DND-41 (cell line): Measurements from ENCODE around the gene WHRN.

Experiments
- ATAC-seq: fragments of 200-7000 bp; cut with Tn5 transposase; 3 replicates; pipeline ENCODE4 v1.9.1; 2021; ENCODE audit warnings: low read depth; ENCODE audit not compliant: insufficient read depth
- DNase-seq: peaks from one replicate; pipeline ENCODE4 v3.0.0-alpha.2; 2020
- H2AFZ ChIP-seq: 2 replicates; pipeline ENCODE4 v1.6.0; 2012; ENCODE audit warnings: low read depth, low read length
- H3K27ac ChIP-seq: 2 replicates; pipeline ENCODE4 v1.5.1; 2012; ENCODE audit warnings: low read length, inconsistent platforms
- H3K27me3 ChIP-seq: fragments of 200-600 bp; sonication (generic); 2 replicates; pipeline ENCODE4 v1.6.0; 2012; ENCODE audit warnings: low read length, mild to moderate bottlenecking, inconsistent platforms; ENCODE audit not compliant: insufficient read depth, poor library complexity
- H3K36me3 ChIP-seq: 2 replicates; pipeline ENCODE4 v1.5.1; 2012; ENCODE audit warnings: low read length, inconsistent platforms; ENCODE audit not compliant: insufficient read depth
- H3K4me1 ChIP-seq: 2 replicates; pipeline ENCODE4 v1.5.1; 2012; ENCODE audit warnings: mild to moderate bottlenecking, low read length; ENCODE audit not compliant: insufficient read depth
- H3K4me2 ChIP-seq: 2 replicates; pipeline ENCODE4 v1.6.0; 2012; ENCODE audit warnings: mild to moderate bottlenecking, moderate library complexity, low read length, inconsistent platforms; ENCODE audit not compliant: insufficient read depth
- H3K4me3 ChIP-seq, 2 experiments: fragments of 200-600 bp in 1 of 2; shearing (Covaris generic) in 1 of 2; 2 replicates each; pipeline ENCODE4 v1.5.1; 2012 to 2016; ENCODE audit warnings: inconsistent platforms in 2 of 2, low read length in 2 of 2, mild to moderate bottlenecking in 2 of 2, low read depth in 1 of 2, moderate library complexity in 1 of 2
- H3K79me2 ChIP-seq: 2 replicates; pipeline ENCODE4 v1.6.0; 2012; ENCODE audit warnings: low read length, inconsistent platforms; ENCODE audit not compliant: insufficient read depth
- H3K9ac ChIP-seq: 2 replicates; pipeline ENCODE4 v1.6.0; 2012; ENCODE audit warnings: low read depth, mild to moderate bottlenecking, inconsistent platforms, low read length, moderate library complexity
- H3K9me3 ChIP-seq: 2 replicates; pipeline ENCODE4 v1.5.1; 2012; ENCODE audit warnings: low read length, moderate library complexity, mild to moderate bottlenecking, inconsistent platforms; ENCODE audit not compliant: insufficient read depth, severe bottlenecking
- H4K20me1 ChIP-seq: 2 replicates; pipeline ENCODE4 v1.6.0; 2012; ENCODE audit warnings: low read length; ENCODE audit not compliant: insufficient read depth
- EZH2 ChIP-seq: IDR thresholded peaks from 3 replicates; pipeline ENCODE4 v1.6.1; 2012; ENCODE audit warnings: borderline replicate concordance, low read depth, mild to moderate bottlenecking, moderate library complexity, low read length, inconsistent platforms; ENCODE audit not compliant: severe bottlenecking
- TF ChIP-seq, protein P1 (sequence below): IDR thresholded peaks from 2 replicates; pipeline ENCODE4 v1.5.1; 2012; ENCODE audit warnings: borderline replicate concordance, low read length, moderate library complexity, mild to moderate bottlenecking; ENCODE audit not compliant: poor library complexity, severe bottlenecking; ENCODE audit errors: extremely low read depth

The WHRN gene

DNA sequence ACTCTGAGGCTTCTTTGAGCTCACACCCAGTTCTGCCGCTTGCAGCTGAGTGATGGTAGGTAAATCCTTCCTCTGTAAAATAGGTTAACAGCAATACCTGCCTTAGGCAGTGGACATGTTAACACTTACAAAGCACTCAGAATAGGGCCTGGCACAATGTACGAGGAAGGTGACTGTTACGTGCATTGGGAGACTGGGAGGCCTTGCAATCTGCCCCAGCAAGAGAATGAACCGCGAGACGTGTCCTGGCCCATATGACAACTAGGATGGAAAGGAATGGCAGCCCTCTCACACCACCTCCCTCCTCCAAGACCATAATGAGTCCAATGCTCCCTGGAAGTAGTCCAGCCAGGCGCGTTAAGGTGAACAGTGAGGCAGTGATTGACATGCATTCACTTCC, 94.4 kb downstream of the WHRN start:
- ATAC-seq, result no peak
- H3K4me1 ChIP-seq, result peaks cover under 1% of the 10 kb centered on the region; the same call in 1 of the 2 replicates

DNA sequence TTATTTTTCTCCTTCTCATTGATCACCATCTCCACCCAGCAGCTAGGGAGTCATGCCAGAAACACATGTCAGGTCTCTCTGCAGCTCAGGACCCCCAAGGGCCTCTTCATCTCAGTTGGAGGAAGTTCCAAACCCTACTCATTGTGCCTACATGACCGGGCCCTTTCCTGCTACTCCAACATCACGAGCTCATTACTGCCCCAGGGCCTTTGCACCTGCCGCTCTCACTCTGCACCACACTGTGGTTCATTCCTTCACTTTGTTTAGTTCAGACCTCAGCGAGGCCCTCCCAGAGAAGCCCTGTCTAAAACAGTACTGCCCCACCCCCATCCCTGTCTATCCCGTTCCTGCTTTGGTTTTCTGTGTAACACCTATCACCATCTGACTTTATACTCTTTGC, 95.4 kb downstream of the WHRN start:
- Histone ChIP-seq H3K27me3 (no peaks in the 10 kb centered on the region), H3K79me2 (no peaks in the 10 kb centered on the region), H3K4me3 (no peak overlapping the region), H4K20me1 (no peaks in the 10 kb centered on the region), H2AFZ (no peak overlapping the region), H3K9me3 (no peaks in the 10 kb centered on the region), H3K36me3 (no peaks in the 10 kb centered on the region), H3K9ac (no peak overlapping the region), H3K4me2 (no peak overlapping the region), H3K27ac (no peak overlapping the region), H3K4me1 (peaks cover 7% of the 10 kb centered on the region)
- ATAC-seq (no peak), DNase-seq (no peak)
- TF ChIP-seq, protein P1, sequence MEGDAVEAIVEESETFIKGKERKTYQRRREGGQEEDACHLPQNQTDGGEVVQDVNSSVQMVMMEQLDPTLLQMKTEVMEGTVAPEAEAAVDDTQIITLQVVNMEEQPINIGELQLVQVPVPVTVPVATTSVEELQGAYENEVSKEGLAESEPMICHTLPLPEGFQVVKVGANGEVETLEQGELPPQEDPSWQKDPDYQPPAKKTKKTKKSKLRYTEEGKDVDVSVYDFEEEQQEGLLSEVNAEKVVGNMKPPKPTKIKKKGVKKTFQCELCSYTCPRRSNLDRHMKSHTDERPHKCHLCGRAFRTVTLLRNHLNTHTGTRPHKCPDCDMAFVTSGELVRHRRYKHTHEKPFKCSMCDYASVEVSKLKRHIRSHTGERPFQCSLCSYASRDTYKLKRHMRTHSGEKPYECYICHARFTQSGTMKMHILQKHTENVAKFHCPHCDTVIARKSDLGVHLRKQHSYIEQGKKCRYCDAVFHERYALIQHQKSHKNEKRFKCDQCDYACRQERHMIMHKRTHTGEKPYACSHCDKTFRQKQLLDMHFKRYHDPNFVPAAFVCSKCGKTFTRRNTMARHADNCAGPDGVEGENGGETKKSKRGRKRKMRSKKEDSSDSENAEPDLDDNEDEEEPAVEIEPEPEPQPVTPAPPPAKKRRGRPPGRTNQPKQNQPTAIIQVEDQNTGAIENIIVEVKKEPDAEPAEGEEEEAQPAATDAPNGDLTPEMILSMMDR, result no peak
- no peak for TF ChIP-seq EZH2

More for the DNA sequence above, 94.4 kb downstream of the WHRN start:
- Histone ChIP-seq H3K79me2 (no peaks in the 10 kb centered on the region), H3K27me3 (no peaks in the 10 kb centered on the region), H3K36me3 (no peaks in the 10 kb centered on the region), H3K9me3 (no peaks in the 10 kb centered on the region), H3K4me3 (no peak overlapping the region), H2AFZ (no peak overlapping the region), H3K9ac (no peak overlapping the region), H3K4me2 (no peak overlapping the region), H3K27ac (no peak overlapping the region), H4K20me1 (no peaks in the 10 kb centered on the region)
- DNase-seq, result no peak
- TF ChIP-seq, protein P1, result no peak
- TF ChIP-seq EZH2, result no peak

DNA sequence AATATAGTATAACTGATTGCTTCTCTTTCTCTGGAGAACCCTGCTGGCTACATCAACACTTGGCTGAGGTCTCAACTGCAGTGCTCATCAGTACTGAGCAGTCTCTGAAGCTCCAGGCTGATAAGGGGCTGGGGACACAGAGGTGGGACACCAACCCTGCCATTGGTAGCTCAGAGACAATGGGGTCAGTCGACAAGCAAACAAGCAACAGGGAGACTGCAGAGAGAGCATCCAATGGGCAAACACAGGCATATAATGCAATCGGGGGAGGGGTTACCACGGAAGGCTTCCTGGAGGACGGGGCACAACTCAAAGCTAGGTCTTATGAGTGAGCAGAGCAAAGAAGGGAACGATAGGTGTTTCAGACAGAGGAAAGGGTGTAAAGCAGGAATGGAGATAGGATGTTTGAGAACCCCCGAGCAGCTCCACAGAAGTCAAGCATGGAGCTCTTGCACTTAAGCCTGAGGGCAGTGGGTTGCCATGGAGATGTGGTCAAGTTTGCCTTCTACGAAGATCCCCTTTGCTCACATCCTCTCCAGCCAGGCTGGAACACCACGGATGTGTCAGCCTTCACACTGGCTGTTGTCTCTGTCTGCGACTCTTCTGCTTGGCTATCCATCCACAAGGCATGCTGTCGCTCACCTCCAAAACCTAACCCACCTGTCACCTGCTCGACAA, 96.0 kb downstream of the WHRN start:
- DNase-seq, result no peak

More for the DNA sequence above, 96.0 kb downstream of the WHRN start:
- Histone ChIP-seq H2AFZ (no peak overlapping the region), H4K20me1 (no peaks in the 10 kb centered on the region), H3K36me3 (no peaks in the 10 kb centered on the region), H3K27ac (no peak overlapping the region), H3K27me3 (no peaks in the 10 kb centered on the region), H3K9ac (no peak overlapping the region), H3K9me3 (no peaks in the 10 kb centered on the region), H3K79me2 (no peaks in the 10 kb centered on the region), H3K4me3 (no peak overlapping the region), H3K4me2 (no peak overlapping the region), H3K4me1 (peaks cover 7% of the 10 kb centered on the region)
- TF ChIP-seq EZH2, result no peak
- TF ChIP-seq, protein P1, result no peak
- no peak for ATAC-seq
